GM21529 (cell line): ENCODE results near the gene RAMAC.
"Not testable (repeated sequence)": the region's sequence is repeated elsewhere in the genome, so short reads cannot be mapped to it uniquely, and the experiment has no call there.

Experiments
- ATAC-seq: cut with Tn5 transposase; IDR thresholded peaks from one replicate; pipeline ENCODE4 v1.9.1; 2021; ENCODE audit not compliant: unreplicated experiment

RAMAC gene

GRCh38 chr15:82985688-82986441 lies at the start of gene RAMAC:
RAMAC (plus strand) TSS chr15:82986210; CDS start chr15:82989019, 2,809 bp downstream.
- peak; percentile 97 for ATAC-seq

GRCh38 chr15:82936966-82937711 lies 48.9 kb upstream of the RAMAC start:
- no peak for ATAC-seq

- no peak for ATAC-seq
Observed at GRCh38 chr15:82937712-82938058, 48.3 kb upstream of the RAMAC start.

GRCh38 chr15:82939678-82940077 lies 46.3 kb upstream of the RAMAC start:
- ATAC-seq = not testable (repeated sequence)

GRCh38 chr15:82942691-82943090 lies 43.3 kb upstream of the RAMAC start:
- ATAC-seq = no peak

GRCh38 chr15:82943176-82943575 lies 42.8 kb upstream of the RAMAC start:
- no peak for ATAC-seq

GRCh38 chr15:82944056-82944455 lies 42.0 kb upstream of the RAMAC start:
- ATAC-seq = no peak

GRCh38 chr15:82944821-82945220 lies 41.2 kb upstream of the RAMAC start:
- ATAC-seq = no peak

GRCh38 chr15:82945326-82945725 lies 40.7 kb upstream of the RAMAC start:
- ATAC-seq = no peak

- ATAC-seq = no peak
Observed at GRCh38 chr15:82946155-82946701, 39.8 kb upstream of the RAMAC start.

- no peak for ATAC-seq
Observed at GRCh38 chr15:82950295-82950694, 35.7 kb upstream of the RAMAC start.

GRCh38 chr15:82950746-82951370 lies 35.2 kb upstream of the RAMAC start:
- ATAC-seq = peak; percentile 73

- ATAC-seq = no peak
Observed at GRCh38 chr15:82951472-82952157, 34.4 kb upstream of the RAMAC start.

- ATAC-seq = no peak
Observed at GRCh38 chr15:82952158-82953081, 33.6 kb upstream of the RAMAC start, which contains the start of gene HOMER2. HOMER2 (minus strand) TSS chr15:82952720; CDS start chr15:82952535, 185 bp downstream.

- no peak for ATAC-seq
Observed at GRCh38 chr15:82958638-82959037, 27.4 kb upstream of the RAMAC start.

- ATAC-seq = no peak
Observed at GRCh38 chr15:82959423-82959822, 26.6 kb upstream of the RAMAC start.

GRCh38 chr15:82960766-82961165 lies 25.2 kb upstream of the RAMAC start:
- no peak for ATAC-seq

GRCh38 chr15:82963471-82964341 lies 22.3 kb upstream of the RAMAC start:
- no peak for ATAC-seq

- ATAC-seq = no peak
Observed at GRCh38 chr15:82964890-82965289, 21.1 kb upstream of the RAMAC start.
